Left ventricle myocardium inferior (tissue), 1 donor: ENCODE results near the gene MTFR1L. TPM values are rescaled to one million over a fixed set of nuclear protein-coding genes. Genes with fewer than 3 reads are reported as not detected.

Experiments used
- DNase-seq: peaks from one replicate; pipeline ENCODE4 v3.0.0-alpha.2; 2020
- H3K27ac ChIP-seq: fragments of 200-600 bp; replicated peaks from 2 replicates; pipeline ENCODE4 v1.8.0; 2021
- H3K27me3 ChIP-seq: fragments of 200-600 bp; 2 replicates; pipeline ENCODE4 v1.8.0; 2021; ENCODE audit warnings: low read depth
- H3K36me3 ChIP-seq: fragments of 200-600 bp; 2 replicates; pipeline ENCODE4 v1.8.0; 2021
- H3K4me1 ChIP-seq: fragments of 200-600 bp; 2 replicates; pipeline ENCODE4 v1.8.0; 2021
- H3K4me3 ChIP-seq: fragments of 200-600 bp; 2 replicates; pipeline ENCODE4 v1.8.0; 2021; ENCODE audit warnings: mild to moderate bottlenecking, moderate library complexity
- H3K9me3 ChIP-seq: fragments of 200-600 bp; replicated peaks from 2 replicates; pipeline ENCODE4 v1.8.0; 2021
- CTCF ChIP-seq: fragments of 200-600 bp; IDR thresholded peaks from 2 replicates; pipeline ENCODE4 v1.8.0; 2021; ENCODE audit warnings: antibody characterized with exemption, mild to moderate bottlenecking, borderline replicate concordance
- intact Hi-C: fragments of 100-400 bp; cut with micrococcal nuclease; formaldehyde crosslinking; loops from one replicate; pipeline ENCODE4 v1.11.0; 2022
- total RNA-seq: library from RNA; stranded (reverse); fragmentation: NEBNext Ultra II Directional; extraction: Animal tissue kit (Norgen Biotek cat#: 25700); gene quantifications from one replicate; pipeline ENCODE4 v1.2.1, GENCODE V29; 2021
- donor health status: DM: no; HTN: yes; CAD: no; lungs with severe emphysema.

Gene MTFR1L
- total RNA-seq, 1 donor from 2014 or later = 252 TPM

GRCh38 chr1:25785333-25786067, 34.3 kb upstream of the MTFR1L start:
- DNase-seq = no peak
- H3K4me3 ChIP-seq = no peak overlapping the region
- no peaks in the 10 kb centered on the region for H3K9me3 ChIP-seq
- H3K4me1 ChIP-seq = peaks cover 50% of the 10 kb centered on the region
- no peak for TF ChIP-seq CTCF
- intact Hi-C loops = no loop called here
- H3K27me3 ChIP-seq = no peaks in the 10 kb centered on the region
- H3K36me3 ChIP-seq = no peaks in the 10 kb centered on the region
- H3K27ac ChIP-seq = peak overlapping the region; percentile 64

GRCh38 chr1:25786887-25787759, 32.6 kb upstream of the MTFR1L start:
- Histone ChIP-seq H3K9me3 (no peaks in the 10 kb centered on the region), H3K4me3 (no peak overlapping the region), H3K27me3 (no peaks in the 10 kb centered on the region), H3K36me3 (no peaks in the 10 kb centered on the region), H3K4me1 (peaks cover 50% of the 10 kb centered on the region), H3K27ac (peak overlapping the region; percentile 64)
- no peak for DNase-seq
- TF ChIP-seq CTCF = no peak
- intact Hi-C loops = no loop called here

- no peaks in the 10 kb centered on the region for H3K27me3 ChIP-seq
- H3K9me3 ChIP-seq = no peaks in the 10 kb centered on the region
- no peak overlapping the region for H3K27ac ChIP-seq
- intact Hi-C loops = no loop called here
- H3K4me3 ChIP-seq = no peak overlapping the region
- H3K4me1 ChIP-seq = peaks cover 48% of the 10 kb centered on the region
- TF ChIP-seq CTCF = no peak
- DNase-seq = no peak
- no peaks in the 10 kb centered on the region for H3K36me3 ChIP-seq
Observed at GRCh38 chr1:25787760-25788166, 32.0 kb upstream of the MTFR1L start.

- H3K4me1 ChIP-seq = peaks cover 28% of the 10 kb centered on the region
- no peaks in the 10 kb centered on the region for H3K9me3 ChIP-seq
- no peaks in the 10 kb centered on the region for H3K36me3 ChIP-seq
- no peak overlapping the region for H3K27ac ChIP-seq
- no peak for DNase-seq
- intact Hi-C loops = no loop called here
- no peak for TF ChIP-seq CTCF
- no peaks in the 10 kb centered on the region for H3K27me3 ChIP-seq
- H3K4me3 ChIP-seq = no peak overlapping the region
Observed at GRCh38 chr1:25790472-25790871, 29.3 kb upstream of the MTFR1L start.

- H3K36me3 ChIP-seq = no peaks in the 10 kb centered on the region
- H3K27me3 ChIP-seq = no peaks in the 10 kb centered on the region
- no peak for DNase-seq
- no peak overlapping the region for H3K27ac ChIP-seq
- no peak for TF ChIP-seq CTCF
- H3K4me1 ChIP-seq = peaks cover 24% of the 10 kb centered on the region
- no peaks in the 10 kb centered on the region for H3K9me3 ChIP-seq
- intact Hi-C loops = no loop called here
- H3K4me3 ChIP-seq = no peak overlapping the region
Observed at GRCh38 chr1:25792115-25792514, 27.6 kb upstream of the MTFR1L start.
